Naive thymus-derived CD8-positive, alpha-beta T cell (primary cell): ENCODE measurements around the gene ERCC6L. TPM values are rescaled to one million over a fixed set of nuclear protein-coding genes. Genes with fewer than 3 reads are reported as not detected.

Source experiments
- polyA plus RNA-seq, 3 donors: library from polyadenylated mRNA; unstranded; fragments of 300-500 nt; fragmentation: Illumina TruSeq; gene quantifications; one replicate each; pipeline ENCODE4 v1.2.3, GENCODE V29; 2021
- total RNA-seq, 8 experiments: library from RNA in 2 of 8; stranded (reverse) in 2 of 8; gene quantifications; one replicate each; pipeline ENCODE4 v1.2.3 and lab custom pipeline; 2021 to 2026

Gene ERCC6L
- total and polyA plus RNA-seq, 5 experiments from 2014 or later = 0.22 to 0.51 (median 0.26) TPM

Other genes with a start within 250 kb of the ERCC6L start
- gene RTL5, start 107.1 kb downstream of the ERCC6L start, total RNA-seq = under 1 TPM; 0.30 to 0.36 TPM
- not detected for gene RTL5, start 107.1 kb downstream of the ERCC6L start, polyA plus RNA-seq
- gene PIN4, start 57.3 kb downstream of the ERCC6L start, total RNA-seq = 10 to 100 TPM; 10.8 to 11.1 TPM
- gene PIN4, start 57.3 kb downstream of the ERCC6L start, polyA plus RNA-seq = 10 to 100 TPM; 26.7 to 32.5 (median 31.5) TPM
- 1,000 to 10,000 TPM; 1,451 to 1,521 TPM for gene RPS4X, start 38.2 kb upstream of the ERCC6L start, total RNA-seq
- 1,000 to 10,000 TPM; 1,041 to 1,187 (median 1,156) TPM for gene RPS4X, start 38.2 kb upstream of the ERCC6L start, polyA plus RNA-seq
- gene CITED1, start 66.9 kb upstream of the ERCC6L start, total RNA-seq = not detected
- gene CITED1, start 66.9 kb upstream of the ERCC6L start, polyA plus RNA-seq = not detected